AG04450 (cell line): ENCODE measurements around the gene JMJD1C. TPM values are rescaled to one million over a fixed set of nuclear protein-coding genes. Genes with fewer than 3 reads are reported as not detected.

ENCODE experiments used
- CTCF ChIA-PET: fragments of 300-600, 350-600 bp; formaldehyde crosslinking; extraction: SDS; loops from one replicate; lab custom pipeline; 2022; ENCODE audit warnings: antibody characterized with exemption, inconsistent platforms; lab: Charles Lee
- POLR2A ChIA-PET: fragments of 350-600 bp; formaldehyde crosslinking; extraction: SDS; loops from one replicate; lab custom pipeline; 2021; ENCODE audit warnings: antibody characterized with exemption, inconsistent platforms; lab: Yijun Ruan, JAX
- DNase-seq: peaks from one replicate; pipeline ENCODE4 v3.0.0-alpha.2; 2011; ENCODE audit warnings: low read depth, low spot score
- H3K27ac ChIP-seq: one replicate; pipeline ENCODE4 v1.5.1; 2012; ENCODE audit warnings: low read depth, low read length, control low read depth
- H3K27me3 ChIP-seq: one replicate; pipeline ENCODE4 v1.6.0; 2012; ENCODE audit warnings: low read length; ENCODE audit not compliant: control insufficient read depth, insufficient read depth
- H3K4me3 ChIP-seq: 2 replicates; pipeline ENCODE4 v1.5.1; 2011; ENCODE audit warnings: mild to moderate bottlenecking, low read depth, low read length, control low read depth
- H3K9me3 ChIP-seq: 2 replicates; pipeline ENCODE4 v1.5.1; 2012; ENCODE audit warnings: low read length; ENCODE audit not compliant: control insufficient read depth, insufficient read depth
- CTCF ChIP-seq: IDR thresholded peaks from 2 replicates; pipeline ENCODE4 v1.5.1; 2011; ENCODE audit warnings: low read depth, low read length, control low read depth, inconsistent platforms
- polyA plus RNA-seq: library from polyadenylated mRNA; depleted of rRNA; stranded (reverse); fragments of >200 nt; gene quantifications from 2 replicates; pipeline ENCODE4 v1.2.3, GENCODE V29; 2011

Gene JMJD1C
- polyA plus RNA-seq, 1 experiment = 45.0 TPM

- H3K4me3 ChIP-seq = no peak overlapping the region
- no peak overlapping the region for H3K27ac ChIP-seq
- no peak for TF ChIP-seq CTCF
- no peak for DNase-seq
- ChIA-PET POLR2A (no interaction called here), CTCF (interaction anchor here (1.0 to 1.7 kb wide), 2 partner anchors 213 to 304 kb away, joined by 3 to 4 read pairs; no protein-coding TSS in a partner anchor)
- no peaks in the 10 kb centered on the region for H3K9me3 ChIP-seq
- no peaks in the 10 kb centered on the region for H3K27me3 ChIP-seq
Observed at GRCh38 chr10:63416376-63416775, 49.4 kb downstream of the JMJD1C start.

- ChIA-PET POLR2A (no interaction called here), CTCF (interaction anchor here (1.0 to 1.7 kb wide), 3 partner anchors 199 to 304 kb away, joined by 3 to 4 read pairs (median 3); no protein-coding TSS in a partner anchor)
- DNase-seq = no peak
Observed at GRCh38 chr10:63415640-63416244, 50.0 kb downstream of the JMJD1C start.

GRCh38 chr10:63414481-63415260 lies 51.1 kb downstream of the JMJD1C start:
- peak; percentile 43 for DNase-seq
- POLR2A ChIA-PET = no interaction called here
- Histone ChIP-seq H3K27ac (no peak overlapping the region), H3K9me3 (no peaks in the 10 kb centered on the region), H3K4me3 (no peak overlapping the region), H3K27me3 (no peaks in the 10 kb centered on the region)
- CTCF ChIA-PET = interaction anchor here (1.1 kb wide), 1 partner anchor 198 kb away, joined by 3 read pairs; no protein-coding TSS in a partner anchor
- TF ChIP-seq CTCF = no peak

More at GRCh38 chr10:63415640-63416244, 50.0 kb downstream of the JMJD1C start:
- no peaks in the 10 kb centered on the region for H3K9me3 ChIP-seq
- no peak overlapping the region for H3K27ac ChIP-seq
- no peak for TF ChIP-seq CTCF
- peak overlapping the region; percentile 14 for H3K4me3 ChIP-seq
- no peaks in the 10 kb centered on the region for H3K27me3 ChIP-seq

- TF ChIP-seq CTCF = no peak
- POLR2A ChIA-PET = no interaction called here
Observed at GRCh38 chr10:63413429-63413828, 52.3 kb downstream of the JMJD1C start.

GRCh38 chr10:63412304-63412703 lies 53.5 kb downstream of the JMJD1C start:
- no peak for DNase-seq
- Histone ChIP-seq H3K4me3 (no peak overlapping the region), H3K9me3 (no peaks in the 10 kb centered on the region), H3K27me3 (no peaks in the 10 kb centered on the region), H3K27ac (no peak overlapping the region)
- POLR2A ChIA-PET = no interaction called here
- CTCF ChIA-PET = interaction anchor here (0.6 kb wide), 1 partner anchor 42 kb away, joined by 3 read pairs; no protein-coding TSS in a partner anchor
- TF ChIP-seq CTCF = no peak

More at GRCh38 chr10:63413429-63413828, 52.3 kb downstream of the JMJD1C start:
- no peak for DNase-seq
- CTCF ChIA-PET = interaction anchor here (0.9 kb wide), 1 partner anchor 197 kb away, joined by 3 read pairs; no protein-coding TSS in a partner anchor
- Histone ChIP-seq H3K27me3 (no peaks in the 10 kb centered on the region), H3K4me3 (no peak overlapping the region), H3K9me3 (no peaks in the 10 kb centered on the region), H3K27ac (no peak overlapping the region)
